GM10248 (cell line): ENCODE measurements around the gene SLC39A3.

ENCODE experiments used
- CTCF ChIA-PET: fragments of 300-600 bp; sonication (Branson Sonifier 250); formaldehyde crosslinking; extraction: SDS; loops from one replicate; lab custom pipeline; 2021; ENCODE audit warnings: antibody characterized with exemption; lab: Yijun Ruan, JAX
- POLR2A ChIA-PET: fragments of 350-650 bp; sonication (Branson Sonifier 250); formaldehyde crosslinking; extraction: SDS; loops from one replicate; lab custom pipeline; 2020; ENCODE audit warnings: antibody characterized with exemption; lab: Yijun Ruan, JAX
- DNase-seq: peaks from one replicate; pipeline ENCODE4 v3.0.0; 2012; ENCODE audit errors: extremely low spot score
- CTCF ChIP-seq: IDR thresholded peaks from 2 replicates; pipeline ENCODE4 v1.5.1; 2012; ENCODE audit warnings: mild to moderate bottlenecking, low read depth; ENCODE audit errors: extremely low read depth, missing control alignments, control extremely low read depth

The SLC39A3 gene

DNA sequence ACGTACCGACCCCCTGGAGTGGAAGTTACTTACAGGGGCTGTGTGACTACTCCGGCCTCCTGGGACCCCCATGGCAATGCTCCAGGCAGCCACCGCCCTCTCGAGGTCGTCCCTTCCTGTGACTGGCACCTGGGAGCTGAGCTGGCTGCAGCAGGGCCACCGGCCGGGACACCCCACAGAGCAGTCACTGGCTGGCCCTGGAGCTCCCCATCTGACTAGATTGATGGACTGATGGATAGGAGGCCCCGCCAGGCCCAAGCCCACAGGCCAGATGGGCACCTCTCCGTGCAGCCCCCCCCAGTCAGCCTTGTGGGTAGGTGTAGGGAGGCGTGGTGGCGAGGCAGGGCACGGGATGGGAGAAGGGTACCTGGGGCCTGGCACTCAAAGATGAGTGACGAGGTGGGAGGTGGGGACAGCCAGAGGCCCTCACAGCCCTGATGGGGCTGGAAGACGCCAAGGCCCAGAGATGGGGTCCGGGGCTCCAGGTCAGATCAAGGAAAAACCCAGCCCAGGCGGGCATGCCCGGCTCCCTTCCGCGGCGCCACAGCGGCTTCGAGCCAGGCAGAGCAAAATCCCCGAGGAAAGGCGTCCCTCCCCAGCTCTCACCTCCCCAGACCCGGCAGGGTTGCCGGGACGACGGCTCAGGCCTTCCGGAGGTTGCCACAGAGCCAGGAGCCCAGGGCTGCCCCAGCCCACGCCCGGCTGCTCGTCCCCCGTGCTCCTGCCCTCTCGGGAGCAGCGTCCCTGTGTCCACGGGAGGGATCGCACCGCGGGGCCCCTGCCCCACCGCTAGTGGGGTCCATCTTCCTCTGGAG lies 8.4 kb downstream of the SLC39A3 start:
- POLR2A ChIA-PET: no interaction called here
- CTCF ChIA-PET: no interaction called here
- DNase-seq: no peak
- no peak for TF ChIP-seq CTCF

DNA sequence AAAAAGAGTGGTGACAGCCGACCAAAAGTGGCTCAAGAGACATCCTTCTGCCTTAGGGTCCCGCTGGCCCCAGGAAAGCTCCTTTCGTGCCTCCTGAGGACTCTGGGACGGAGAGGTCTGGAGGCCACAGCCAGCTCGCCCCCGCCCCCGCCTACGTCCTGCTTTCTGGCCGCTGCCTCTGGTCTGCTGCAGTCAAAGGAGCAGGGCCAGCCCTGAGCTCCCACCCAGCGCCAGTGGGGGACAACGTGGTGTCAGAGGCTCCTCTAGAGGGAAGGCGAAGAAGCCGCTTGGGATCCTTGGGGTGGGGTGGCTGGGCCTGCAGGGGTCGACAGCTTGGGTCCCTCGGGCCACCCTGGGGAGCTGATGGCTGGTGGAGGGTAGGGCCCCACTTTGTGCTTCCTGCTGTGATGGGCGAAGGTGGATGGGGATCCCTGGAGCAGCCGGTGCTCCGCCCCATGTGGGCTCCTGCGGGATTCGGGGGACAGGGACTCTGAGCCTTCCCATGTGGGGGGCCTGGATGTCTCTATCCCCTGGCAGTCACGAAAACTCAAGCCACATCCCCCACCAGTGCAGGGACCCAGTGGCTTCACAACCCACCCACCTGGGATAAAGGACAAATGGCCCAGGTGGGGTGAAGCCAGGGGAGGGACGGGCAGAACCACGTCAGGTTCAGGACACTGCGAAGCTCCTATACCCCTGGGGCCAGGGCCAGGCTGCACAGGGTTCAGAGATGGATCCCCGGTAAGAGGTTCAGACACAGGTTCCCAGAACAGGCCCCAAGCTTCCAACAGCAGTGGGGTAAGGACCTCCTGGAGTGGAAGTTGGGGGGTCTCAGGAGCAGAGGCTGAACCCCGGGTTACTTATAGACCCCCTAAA lies 9.6 kb downstream of the SLC39A3 start:
- TF ChIP-seq CTCF: no peak
- POLR2A ChIA-PET: interaction anchor here (1.0 kb wide), 1 partner anchor 254 kb away, joined by 3 read pairs; the partner anchor contains the start of gene GADD45B
- CTCF ChIA-PET: interaction anchor here (1.4 kb wide), 1 partner anchor 82 kb away, joined by 3 read pairs; no protein-coding TSS in a partner anchor
- DNase-seq: no peak

DNA sequence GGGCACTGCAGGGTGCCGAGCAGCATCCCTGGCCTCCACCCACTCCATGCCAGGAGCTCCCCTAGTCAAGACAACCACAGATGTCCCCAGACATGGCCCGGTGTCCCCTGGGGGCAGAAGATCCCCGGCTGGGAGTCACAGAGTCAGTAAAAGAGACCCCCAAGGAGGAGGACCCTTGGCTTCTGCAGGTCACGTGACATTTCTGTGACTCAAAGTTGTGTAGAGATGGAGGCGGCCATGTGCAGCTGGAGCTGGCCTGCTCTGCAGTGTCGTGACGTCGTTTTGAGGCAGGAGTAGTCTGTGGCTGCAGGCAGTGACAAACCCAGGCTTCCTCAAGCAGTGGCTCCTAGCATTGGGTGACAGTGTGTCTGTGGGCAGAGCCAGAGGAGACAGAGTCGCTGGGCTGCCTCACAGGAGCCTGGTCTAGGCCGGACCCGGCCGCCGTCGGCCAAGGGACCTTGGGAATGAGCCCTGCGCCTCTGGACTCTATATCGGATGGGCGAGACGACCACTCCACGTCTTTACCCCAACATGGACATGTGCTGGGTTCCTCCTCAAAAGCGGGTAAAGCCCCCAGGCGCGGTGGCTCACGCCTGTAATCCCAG lies 10.9 kb downstream of the SLC39A3 start:
- TF ChIP-seq CTCF: no peak
- ChIA-PET POLR2A (interaction anchor here (1.0 kb wide), 1 partner anchor 253 kb away, joined by 3 read pairs; the partner anchor contains the start of gene GADD45B), CTCF (interaction anchor here (1.4 to 2.1 kb wide), 2 partner anchors 20 to 81 kb away, joined by 3 to 9 read pairs; no protein-coding TSS in a partner anchor)
- no peak for DNase-seq

- CTCF ChIA-PET: interaction anchor here (1.1 to 2.1 kb wide), 2 partner anchors 22 to 32 kb away, joined by 3 to 9 read pairs; no protein-coding TSS in a partner anchor
- POLR2A ChIA-PET: interaction anchor here (1.3 kb wide), 1 partner anchor 252 kb away, joined by 5 read pairs; the partner anchor contains the start of gene GADD45B
- no peak for TF ChIP-seq CTCF
- DNase-seq: no peak
Measured at GRCh38 chr19:2727640-2727944, 12.2 kb downstream of the SLC39A3 start.

DNA sequence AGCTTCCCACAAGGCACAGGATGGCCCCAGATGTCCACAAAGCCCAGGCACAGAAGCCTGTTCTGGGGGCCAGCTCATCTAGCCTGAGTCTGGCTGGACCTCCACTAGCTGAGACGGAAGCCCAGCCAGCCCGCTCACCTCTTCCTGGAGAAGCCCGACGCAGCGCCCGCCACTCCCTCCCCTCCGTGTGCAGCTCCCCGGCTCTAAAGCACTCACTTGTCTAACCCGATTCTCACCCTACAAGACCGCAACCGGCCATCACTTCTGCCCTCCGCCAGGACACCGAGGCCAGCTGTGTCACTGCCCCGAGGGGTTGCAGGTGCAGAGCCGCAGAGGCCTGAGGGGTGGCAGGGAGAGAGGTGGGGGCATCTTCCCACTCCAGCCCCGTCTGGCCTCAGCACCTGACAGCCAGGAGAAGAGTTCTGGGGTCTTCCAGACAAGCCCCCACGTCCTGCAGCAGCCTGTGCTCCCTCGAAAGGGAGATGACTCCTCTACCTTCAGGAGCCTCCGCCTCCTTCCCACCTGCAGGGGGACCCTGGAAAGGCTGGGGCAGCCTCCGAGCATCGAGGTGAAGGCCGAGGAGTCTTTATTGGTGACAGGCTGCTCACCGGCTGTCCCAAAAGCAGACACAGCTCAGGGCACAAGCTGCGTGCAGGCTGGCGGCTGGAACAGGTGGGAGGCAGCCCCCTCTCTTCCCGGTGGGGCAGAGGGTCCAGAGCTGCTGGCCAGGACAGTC lies 12.7 kb downstream of the SLC39A3 start:
- ChIA-PET CTCF (interaction anchor here (1.1 to 2.1 kb wide), 3 partner anchors 9 to 32 kb away, joined by 3 to 9 read pairs (median 4); no protein-coding TSS in a partner anchor), POLR2A (interaction anchor here (1.3 kb wide), 1 partner anchor 251 kb away, joined by 5 read pairs; the partner anchor contains the start of gene GADD45B)
- DNase-seq: no peak
- no peak for TF ChIP-seq CTCF
